Measurements from ENCODE around the gene FYCO1.
A peak's percentile ranks its signal among the peaks of the same experiment; 100 is the strongest.

FYCO1 gene

GRCh38 chr3:45985532-45986302, 9.9 kb downstream of the FYCO1 start:
- Histone ChIP-seq H3K9ac (ENCODE audit: low read length in 5 of 5) (peak overlapping the region in 1 of 5 donors; percentile 24), H3K36me3 (ENCODE audit: control insufficient read depth in 5 of 5, insufficient read depth in 5 of 5, low read length in 5 of 5) (peaks cover 17 to 46% (median 36%) of the 10 kb centered on the region in 5 donors), H3K27ac (ENCODE audit: low read depth, low read length) (peak overlapping the region; percentile 35), H3K4me1 (ENCODE audit: control insufficient read depth in 5 of 5, insufficient read depth in 5 of 5, low read length in 5 of 5) (peaks cover 10 to 47% (median 33%) of the 10 kb centered on the region in 5 donors), H3K27me3 (ENCODE audit: control insufficient read depth in 5 of 5, insufficient read depth in 4 of 5, low read length in 5 of 5) (no peaks in the 10 kb centered on the region), H3K4me3 (ENCODE audit: low read depth in 1 of 5, low read length in 5 of 5) (no peak overlapping the region), H3K9me3 (ENCODE audit: control insufficient read depth in 5 of 5, low read length in 5 of 5) (no peaks in the 10 kb centered on the region)

GRCh38 chr3:45984331-45985312, 11.0 kb downstream of the FYCO1 start:
- H3K27ac ChIP-seq (ENCODE audit: low read depth, low read length): no peak overlapping the region
- H3K4me3 ChIP-seq (ENCODE audit: low read depth in 1 of 5, low read length in 5 of 5): no peak overlapping the region
- H3K9me3 ChIP-seq (ENCODE audit: control insufficient read depth in 5 of 5, low read length in 5 of 5): no peaks in the 10 kb centered on the region
- H3K27me3 ChIP-seq (ENCODE audit: control insufficient read depth in 5 of 5, insufficient read depth in 4 of 5, low read length in 5 of 5): no peaks in the 10 kb centered on the region
- H3K9ac ChIP-seq (ENCODE audit: low read length in 5 of 5): peak overlapping the region in 1 of 5 donors; percentile 24
- H3K4me1 ChIP-seq (ENCODE audit: control insufficient read depth in 5 of 5, insufficient read depth in 5 of 5, low read length in 5 of 5): peaks cover 10 to 47% (median 33%) of the 10 kb centered on the region in 5 donors
- H3K36me3 ChIP-seq (ENCODE audit: control insufficient read depth in 5 of 5, insufficient read depth in 5 of 5, low read length in 5 of 5): peaks cover 18 to 55% (median 40%) of the 10 kb centered on the region in 5 donors

- H3K4me1 ChIP-seq (ENCODE audit: control insufficient read depth in 5 of 5, insufficient read depth in 5 of 5, low read length in 5 of 5): peaks cover 10 to 41% (median 29%) of the 10 kb centered on the region in 5 donors
- H3K27ac ChIP-seq (ENCODE audit: low read depth, low read length): no peak overlapping the region
- no peak overlapping the region for H3K4me3 ChIP-seq (ENCODE audit: low read depth in 1 of 5, low read length in 5 of 5)
- no peak overlapping the region for H3K9ac ChIP-seq (ENCODE audit: low read length in 5 of 5)
- H3K27me3 ChIP-seq (ENCODE audit: control insufficient read depth in 5 of 5, insufficient read depth in 4 of 5, low read length in 5 of 5): no peaks in the 10 kb centered on the region
- peaks cover 18 to 61% (median 46%) of the 10 kb centered on the region in 5 donors for H3K36me3 ChIP-seq (ENCODE audit: control insufficient read depth in 5 of 5, insufficient read depth in 5 of 5, low read length in 5 of 5)
- no peaks in the 10 kb centered on the region for H3K9me3 ChIP-seq (ENCODE audit: control insufficient read depth in 5 of 5, low read length in 5 of 5)
Measured at GRCh38 chr3:45983770-45984169, 11.9 kb downstream of the FYCO1 start.

- Histone ChIP-seq H3K36me3 (ENCODE audit: control insufficient read depth in 5 of 5, insufficient read depth in 5 of 5, low read length in 5 of 5) (peaks cover 18 to 79% (median 63%) of the 10 kb centered on the region in 5 donors), H3K4me1 (ENCODE audit: control insufficient read depth in 5 of 5, insufficient read depth in 5 of 5, low read length in 5 of 5) (peaks cover 2 to 23% (median 20%) of the 10 kb centered on the region in 5 donors), H3K27ac (ENCODE audit: low read depth, low read length) (no peak overlapping the region)
Measured at GRCh38 chr3:45981346-45982074, 14.1 kb downstream of the FYCO1 start.

GRCh38 chr3:45980819-45981218, 14.8 kb downstream of the FYCO1 start:
- H3K36me3 ChIP-seq (ENCODE audit: control insufficient read depth in 5 of 5, insufficient read depth in 5 of 5, low read length in 5 of 5): peaks cover 18 to 86% (median 65%) of the 10 kb centered on the region in 5 donors
- no peaks in the 10 kb centered on the region for H3K27me3 ChIP-seq (ENCODE audit: control insufficient read depth in 5 of 5, insufficient read depth in 4 of 5, low read length in 5 of 5)
- no peak overlapping the region for H3K9ac ChIP-seq (ENCODE audit: low read length in 5 of 5)
- H3K27ac ChIP-seq (ENCODE audit: low read depth, low read length): no peak overlapping the region
- peaks cover 2 to 17% (median 14%) of the 10 kb centered on the region in 5 donors for H3K4me1 ChIP-seq (ENCODE audit: control insufficient read depth in 5 of 5, insufficient read depth in 5 of 5, low read length in 5 of 5)
- H3K4me3 ChIP-seq (ENCODE audit: low read depth in 1 of 5, low read length in 5 of 5): no peak overlapping the region
- no peaks in the 10 kb centered on the region for H3K9me3 ChIP-seq (ENCODE audit: control insufficient read depth in 5 of 5, low read length in 5 of 5)

More at GRCh38 chr3:45981346-45982074, 14.1 kb downstream of the FYCO1 start:
- no peak overlapping the region for H3K4me3 ChIP-seq (ENCODE audit: low read depth in 1 of 5, low read length in 5 of 5)
- no peaks in the 10 kb centered on the region for H3K9me3 ChIP-seq (ENCODE audit: control insufficient read depth in 5 of 5, low read length in 5 of 5)
- no peaks in the 10 kb centered on the region for H3K27me3 ChIP-seq (ENCODE audit: control insufficient read depth in 5 of 5, insufficient read depth in 4 of 5, low read length in 5 of 5)
- H3K9ac ChIP-seq (ENCODE audit: low read length in 5 of 5): no peak overlapping the region

GRCh38 chr3:45980229-45980813, 15.3 kb downstream of the FYCO1 start:
- Histone ChIP-seq H3K27ac (ENCODE audit: low read depth, low read length) (no peak overlapping the region), H3K4me1 (ENCODE audit: control insufficient read depth in 5 of 5, insufficient read depth in 5 of 5, low read length in 5 of 5) (peaks cover 2 to 16% (median 9%) of the 10 kb centered on the region in 5 donors), H3K4me3 (ENCODE audit: low read depth in 1 of 5, low read length in 5 of 5) (no peak overlapping the region), H3K27me3 (ENCODE audit: control insufficient read depth in 5 of 5, insufficient read depth in 4 of 5, low read length in 5 of 5) (no peaks in the 10 kb centered on the region), H3K9ac (ENCODE audit: low read length in 5 of 5) (no peak overlapping the region), H3K36me3 (ENCODE audit: control insufficient read depth in 5 of 5, insufficient read depth in 5 of 5, low read length in 5 of 5) (peaks cover 21 to 91% (median 68%) of the 10 kb centered on the region in 5 donors), H3K9me3 (ENCODE audit: control insufficient read depth in 5 of 5, low read length in 5 of 5) (no peaks in the 10 kb centered on the region)

- Histone ChIP-seq H3K27ac (ENCODE audit: low read depth, low read length) (no peak overlapping the region), H3K36me3 (ENCODE audit: control insufficient read depth in 5 of 5, insufficient read depth in 5 of 5, low read length in 5 of 5) (peaks cover 27 to 91% (median 76%) of the 10 kb centered on the region in 5 donors)
Measured at GRCh38 chr3:45979378-45979777, 16.2 kb downstream of the FYCO1 start.

GRCh38 chr3:45978006-45978761, 17.4 kb downstream of the FYCO1 start:
- Histone ChIP-seq H3K27me3 (ENCODE audit: control insufficient read depth in 5 of 5, insufficient read depth in 4 of 5, low read length in 5 of 5) (no peaks in the 10 kb centered on the region), H3K4me3 (ENCODE audit: low read depth in 1 of 5, low read length in 5 of 5) (no peak overlapping the region), H3K27ac (ENCODE audit: low read depth, low read length) (no peak overlapping the region), H3K4me1 (ENCODE audit: control insufficient read depth in 5 of 5, insufficient read depth in 5 of 5, low read length in 5 of 5) (peaks cover 0 to 9% (median 5%) of the 10 kb centered on the region in 5 donors), H3K36me3 (ENCODE audit: control insufficient read depth in 5 of 5, insufficient read depth in 5 of 5, low read length in 5 of 5) (peaks cover 27 to 87% (median 74%) of the 10 kb centered on the region in 5 donors), H3K9ac (ENCODE audit: low read length in 5 of 5) (no peak overlapping the region), H3K9me3 (ENCODE audit: control insufficient read depth in 5 of 5, low read length in 5 of 5) (no peaks in the 10 kb centered on the region)

More at GRCh38 chr3:45979378-45979777, 16.2 kb downstream of the FYCO1 start:
- H3K4me3 ChIP-seq (ENCODE audit: low read depth in 1 of 5, low read length in 5 of 5): no peak overlapping the region
- no peaks in the 10 kb centered on the region for H3K27me3 ChIP-seq (ENCODE audit: control insufficient read depth in 5 of 5, insufficient read depth in 4 of 5, low read length in 5 of 5)
- no peak overlapping the region for H3K9ac ChIP-seq (ENCODE audit: low read length in 5 of 5)
- no peaks in the 10 kb centered on the region for H3K9me3 ChIP-seq (ENCODE audit: control insufficient read depth in 5 of 5, low read length in 5 of 5)
- peaks cover 0 to 11% (median 8%) of the 10 kb centered on the region in 5 donors for H3K4me1 ChIP-seq (ENCODE audit: control insufficient read depth in 5 of 5, insufficient read depth in 5 of 5, low read length in 5 of 5)
